ENCODE measurements around the gene TSEN15. TPM values are rescaled to one million over a fixed set of nuclear protein-coding genes. Genes with fewer than 3 reads are reported as not detected.

Gene TSEN15
- total RNA-seq, 1 donor from 2014 or later = 36.8 TPM

GRCh38 chr1:184028854-184029623, 22.5 kb upstream of the TSEN15 start:
- no peak for DNase-seq (ENCODE audit: extremely low spot score, unreplicated experiment)
- Mint-ChIP-seq H3K4me1 (ENCODE audit: unreplicated experiment) (peaks cover 15% of the 10 kb centered on the region), H3K9me3 (ENCODE audit: unreplicated experiment) (no peaks in the 10 kb centered on the region), H3K27ac (ENCODE audit: unreplicated experiment) (no peak overlapping the region), H3K4me3 (ENCODE audit: unreplicated experiment) (no peak overlapping the region), H3K36me3 (ENCODE audit: unreplicated experiment) (no peaks in the 10 kb centered on the region), H3K27me3 (ENCODE audit: unreplicated experiment) (peaks cover 12% of the 10 kb centered on the region)
- TF ChIP-seq CTCF (IDR thresholded peaks at IDR 0.05) = no peak

GRCh38 chr1:184030433-184031091, 21.0 kb upstream of the TSEN15 start:
- no peak for DNase-seq (ENCODE audit: extremely low spot score, unreplicated experiment)
- Mint-ChIP-seq H3K27me3 (ENCODE audit: unreplicated experiment) (peaks cover 12% of the 10 kb centered on the region), H3K36me3 (ENCODE audit: unreplicated experiment) (no peaks in the 10 kb centered on the region), H3K4me3 (ENCODE audit: unreplicated experiment) (no peak overlapping the region), H3K27ac (ENCODE audit: unreplicated experiment) (no peak overlapping the region), H3K9me3 (ENCODE audit: unreplicated experiment) (no peaks in the 10 kb centered on the region), H3K4me1 (ENCODE audit: unreplicated experiment) (peaks cover 6% of the 10 kb centered on the region)
- no peak for TF ChIP-seq CTCF (IDR thresholded peaks at IDR 0.05)

- peaks cover 17% of the 10 kb centered on the region for H3K27me3 Mint-ChIP-seq (ENCODE audit: unreplicated experiment)
- peaks cover 6% of the 10 kb centered on the region for H3K4me1 Mint-ChIP-seq (ENCODE audit: unreplicated experiment)
These were observed 20.5 kb upstream of the TSEN15 start for GRCh38 chr1:184031092-184031408.

GRCh38 chr1:184031409-184032107, 20.0 kb upstream of the TSEN15 start:
- peaks cover 9% of the 10 kb centered on the region for H3K4me1 Mint-ChIP-seq (ENCODE audit: unreplicated experiment)
- no peaks in the 10 kb centered on the region for H3K9me3 Mint-ChIP-seq (ENCODE audit: unreplicated experiment)
- peaks cover 20% of the 10 kb centered on the region for H3K27me3 Mint-ChIP-seq (ENCODE audit: unreplicated experiment)
- no peaks in the 10 kb centered on the region for H3K36me3 Mint-ChIP-seq (ENCODE audit: unreplicated experiment)
- no peak overlapping the region for H3K27ac Mint-ChIP-seq (ENCODE audit: unreplicated experiment)
- no peak for TF ChIP-seq CTCF (IDR thresholded peaks at IDR 0.05)
- DNase-seq (ENCODE audit: extremely low spot score, unreplicated experiment) = no peak
- no peak overlapping the region for H3K4me3 Mint-ChIP-seq (ENCODE audit: unreplicated experiment)

More at GRCh38 chr1:184031092-184031408, 20.5 kb upstream of the TSEN15 start:
- Mint-ChIP-seq H3K4me3 (ENCODE audit: unreplicated experiment) (no peak overlapping the region), H3K36me3 (ENCODE audit: unreplicated experiment) (no peaks in the 10 kb centered on the region), H3K27ac (ENCODE audit: unreplicated experiment) (no peak overlapping the region), H3K9me3 (ENCODE audit: unreplicated experiment) (no peaks in the 10 kb centered on the region)
- DNase-seq (ENCODE audit: extremely low spot score, unreplicated experiment) = no peak
- no peak for TF ChIP-seq CTCF (IDR thresholded peaks at IDR 0.05)
